Smooth muscle cell of the pulmonary artery (primary cell): Measurements from ENCODE around the gene RHBDL2. TPM values are rescaled to one million over a fixed set of nuclear protein-coding genes. Genes with fewer than 3 reads are reported as not detected.

ENCODE experiments used
- total RNA-seq: library from RNA; depleted of rRNA; stranded (reverse); fragments of >200 nt; gene quantifications from 2 replicates; pipeline ENCODE4 v1.2.3, GENCODE V29; 2014

The RHBDL2 gene, protein sequence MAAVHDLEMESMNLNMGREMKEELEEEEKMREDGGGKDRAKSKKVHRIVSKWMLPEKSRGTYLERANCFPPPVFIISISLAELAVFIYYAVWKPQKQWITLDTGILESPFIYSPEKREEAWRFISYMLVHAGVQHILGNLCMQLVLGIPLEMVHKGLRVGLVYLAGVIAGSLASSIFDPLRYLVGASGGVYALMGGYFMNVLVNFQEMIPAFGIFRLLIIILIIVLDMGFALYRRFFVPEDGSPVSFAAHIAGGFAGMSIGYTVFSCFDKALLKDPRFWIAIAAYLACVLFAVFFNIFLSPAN
- 0.46 and 0.91 TPM in 2 replicates for total RNA-seq

DNA sequence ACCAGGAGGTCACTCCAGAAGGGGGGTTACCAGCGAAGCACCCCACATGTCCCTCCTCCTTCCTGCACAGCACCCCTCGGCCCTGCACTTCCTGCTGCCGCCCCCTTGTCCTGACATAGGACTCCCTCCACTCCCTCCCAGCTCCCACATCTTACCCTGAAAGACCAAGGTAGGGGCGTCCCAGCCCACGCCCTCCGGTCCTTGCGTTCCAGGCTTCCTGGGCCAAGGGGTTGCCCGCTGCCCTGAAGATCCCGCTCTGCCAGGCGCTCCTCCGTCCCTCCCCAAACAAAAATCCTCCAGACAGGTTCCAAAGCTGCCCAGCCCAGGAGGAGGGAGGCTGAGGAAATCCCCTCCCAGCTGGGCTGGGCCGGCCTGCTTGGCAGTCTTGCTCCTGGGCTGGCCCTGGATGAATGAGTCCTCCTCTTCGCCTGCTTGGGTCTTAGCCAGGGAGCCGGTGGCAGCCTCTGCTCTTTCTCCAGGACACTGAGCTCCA, at the start of gene RHBDL2:
Gene RHBDL2 (minus strand): TSS at position 304 of the 493 bp plus-strand sequence. CDS start 22,618 bp downstream, outside the sequence.

GRCh38 chr1:38990738-38991637, 49.4 kb upstream of the RHBDL2 start, which contains the start of gene AKIRIN1:
Gene AKIRIN1, plus strand, starts transcription at chr1:38991276. Its CDS starts 105 bp downstream, at chr1:38991381.

GRCh38 chr1:38881487-38881886, 60.1 kb downstream of the RHBDL2 start, which contains the start of gene GJA9:
Gene GJA9, minus strand, starts transcription at chr1:38881587. Its CDS starts 5,489 bp downstream, at chr1:38876098.

DNA sequence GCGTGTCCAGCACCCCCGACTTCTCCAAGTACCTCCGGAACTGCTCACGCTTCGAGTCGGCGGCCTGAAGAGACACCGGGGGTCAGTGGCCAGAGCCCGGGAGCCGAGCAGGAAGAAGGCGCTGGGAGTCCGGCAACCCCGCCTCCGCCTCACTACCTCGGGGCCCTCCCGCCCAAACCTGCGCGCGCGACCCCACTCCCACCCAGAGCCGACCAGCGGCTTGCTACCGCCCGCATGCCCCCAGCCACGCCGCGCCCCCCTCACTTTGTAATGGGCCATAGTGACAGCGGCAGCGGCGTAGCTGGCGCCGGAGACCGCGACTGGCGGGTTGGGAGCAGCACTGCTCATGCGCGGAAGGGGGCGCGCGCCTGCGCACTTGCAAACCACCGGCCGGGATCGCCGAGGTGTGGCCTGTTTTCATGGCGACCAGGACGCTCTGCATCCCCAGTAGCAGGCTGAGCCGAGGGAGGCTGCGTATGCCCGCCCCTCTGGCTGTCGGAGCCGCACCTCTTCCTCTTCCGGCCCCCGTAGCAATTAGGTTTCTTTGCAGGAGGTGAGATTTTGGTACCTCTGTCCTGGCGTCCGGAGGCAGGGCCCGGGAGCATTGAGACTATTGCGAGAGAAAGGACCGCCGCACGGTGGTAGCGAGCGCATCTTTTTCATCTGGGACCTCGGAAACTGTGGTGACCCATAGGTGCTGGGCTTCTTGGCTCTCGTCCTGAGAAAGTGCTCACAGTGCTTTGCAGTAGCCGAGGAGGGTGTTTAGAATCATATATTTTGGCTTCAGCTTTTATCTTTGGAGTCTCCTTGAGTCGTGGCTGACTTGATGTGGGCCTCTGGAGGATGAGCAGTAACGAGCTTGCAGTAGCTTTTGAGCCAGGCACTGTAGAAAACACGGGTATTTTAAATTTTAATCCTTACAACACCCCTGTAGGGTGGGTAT, 68.3 kb downstream of the RHBDL2 start, which contains the start of gene MYCBP:
Gene MYCBP (minus strand): TSS at position 322 of the 943 bp plus-strand sequence. CDS start 43 bp downstream, at position 279.

GRCh38 chr1:38859561-38860453, 81.8 kb downstream of the RHBDL2 start, which contains the start of gene RRAGC:
Gene RRAGC, minus strand, starts transcription at chr1:38859772. Its CDS starts 126 bp downstream, at chr1:38859646.

Other genes with a start within 250 kb of the RHBDL2 start
- 34.7 and 39.4 TPM in 2 replicates for gene RRAGC, start 82.1 kb downstream of the RHBDL2 start, total RNA-seq
- 2.7 and 4.3 TPM in 2 replicates for gene MYCBP, start 68.5 kb downstream of the RHBDL2 start, total RNA-seq
- 0.07 TPM in 1 of 2 replicates, not detected in the other for gene GJA9, start 60.2 kb downstream of the RHBDL2 start, total RNA-seq
- gene AKIRIN1, start 49.4 kb upstream of the RHBDL2 start, total RNA-seq = 45.0 and 49.9 TPM in 2 replicates
- 272 and 330 TPM in 2 replicates for gene NDUFS5, start 84.5 kb upstream of the RHBDL2 start, total RNA-seq